Colonic mucosa (tissue), 4 donors: ENCODE measurements around the gene RPS4Y2. TPM values are rescaled to one million over a fixed set of nuclear protein-coding genes. Genes with fewer than 3 reads are reported as not detected.

Source experiments
- DNase-seq: peaks from one replicate; pipeline ENCODE4 v3.0.0-alpha.2; 2020
- H3K27ac ChIP-seq: fragments of 200-600 bp; one replicate; pipeline ENCODE4 v1.8.0; 2021
- H3K27me3 ChIP-seq: fragments of 200-600 bp; one replicate; pipeline ENCODE4 v1.8.0; 2021
- H3K36me3 ChIP-seq: fragments of 200-600 bp; one replicate; pipeline ENCODE4 v1.8.0; 2021
- H3K4me1 ChIP-seq: fragments of 200-600 bp; one replicate; pipeline ENCODE4 v1.8.0; 2021; ENCODE audit warnings: mild to moderate bottlenecking
- H3K4me3 ChIP-seq: fragments of 200-600 bp; one replicate; pipeline ENCODE4 v1.8.0; 2021
- H3K9ac ChIP-seq, 2 donors: one replicate each; pipeline ENCODE4 v1.7.0; 2013; ENCODE audit warnings: control low read depth in 2 of 2, low read depth in 2 of 2, low read length in 2 of 2
- H3K9me3 ChIP-seq: fragments of 200-600 bp; one replicate; pipeline ENCODE4 v1.8.0; 2021
- CTCF ChIP-seq: fragments of 200-600 bp; IDR thresholded peaks from one replicate; pipeline ENCODE4 v1.8.0; 2022; ENCODE audit warnings: antibody characterized with exemption, mild to moderate bottlenecking
- intact Hi-C: fragments of 100-400 bp; cut with DNase I; formaldehyde crosslinking; loops from one replicate; pipeline ENCODE4 v1.14.1; 2022
- total RNA-seq, 2 donors: library from RNA; stranded (reverse); fragmentation: NEBNext Ultra II Directional in 1 of 2; extraction: Animal tissue kit (Norgen Biotek cat#: 25700) in 1 of 2; gene quantifications; one replicate each; pipeline ENCODE4 v1.2.1, GENCODE V29; 2021
- donor health status: healthy.
- donor health status: DM: no; HTN: no; CAD: no.
- donor health status: DM: no; HTN: no; CAD: no.

RPS4Y2 gene
- total RNA-seq, 2 donors from 2014 or later = not detected

- H3K4me3 ChIP-seq = no peak overlapping the region
- H3K27me3 ChIP-seq = no peaks in the 10 kb centered on the region
- H3K9me3 ChIP-seq = no peaks in the 10 kb centered on the region
- H3K36me3 ChIP-seq = no peaks in the 10 kb centered on the region
- no peak for TF ChIP-seq CTCF
- intact Hi-C loops = no loop called here
- no peaks in the 10 kb centered on the region for H3K4me1 ChIP-seq
- no peak overlapping the region for H3K9ac ChIP-seq
- no peak for DNase-seq
- H3K27ac ChIP-seq = no peak overlapping the region
These were observed 31.2 kb downstream of the RPS4Y2 start for GRCh38 chrY:20787076-20787475.

- Histone ChIP-seq H3K4me3 (no peak overlapping the region), H3K9ac (no peak overlapping the region), H3K27ac (no peak overlapping the region), H3K36me3 (no peaks in the 10 kb centered on the region), H3K4me1 (no peaks in the 10 kb centered on the region), H3K9me3 (no peaks in the 10 kb centered on the region), H3K27me3 (no peaks in the 10 kb centered on the region)
- TF ChIP-seq CTCF = no peak
- intact Hi-C loops = no loop called here
- DNase-seq = no peak
These were observed 42.6 kb downstream of the RPS4Y2 start for GRCh38 chrY:20798351-20799049.

- Histone ChIP-seq H3K4me1 (no peaks in the 10 kb centered on the region), H3K36me3 (no peaks in the 10 kb centered on the region), H3K4me3 (no peak overlapping the region), H3K9me3 (no peaks in the 10 kb centered on the region), H3K27ac (no peak overlapping the region), H3K27me3 (no peaks in the 10 kb centered on the region), H3K9ac (no peak overlapping the region)
- DNase-seq = no peak
- TF ChIP-seq CTCF = no peak
- intact Hi-C loops = no loop called here
These were observed 46.8 kb downstream of the RPS4Y2 start for GRCh38 chrY:20802659-20803058.

- Histone ChIP-seq H3K27ac (no peak overlapping the region), H3K4me3 (no peak overlapping the region), H3K9me3 (no peaks in the 10 kb centered on the region), H3K9ac (no peak overlapping the region), H3K4me1 (no peaks in the 10 kb centered on the region), H3K27me3 (no peaks in the 10 kb centered on the region), H3K36me3 (no peaks in the 10 kb centered on the region)
- intact Hi-C loops = no loop called here
- no peak for DNase-seq
- TF ChIP-seq CTCF = no peak
These were observed 50.3 kb downstream of the RPS4Y2 start for GRCh38 chrY:20806243-20806642.

- H3K36me3 ChIP-seq = no peaks in the 10 kb centered on the region
- no peak for TF ChIP-seq CTCF
- H3K27me3 ChIP-seq = no peaks in the 10 kb centered on the region
- no peak for DNase-seq
- H3K9me3 ChIP-seq = no peaks in the 10 kb centered on the region
- H3K27ac ChIP-seq = no peak overlapping the region
- intact Hi-C loops = no loop called here
- H3K9ac ChIP-seq = no peak overlapping the region
- no peak overlapping the region for H3K4me3 ChIP-seq
- no peaks in the 10 kb centered on the region for H3K4me1 ChIP-seq
These were observed 57.6 kb downstream of the RPS4Y2 start for GRCh38 chrY:20813459-20813858.
